Measurements from ENCODE around the gene LRIG1.

DNA sequence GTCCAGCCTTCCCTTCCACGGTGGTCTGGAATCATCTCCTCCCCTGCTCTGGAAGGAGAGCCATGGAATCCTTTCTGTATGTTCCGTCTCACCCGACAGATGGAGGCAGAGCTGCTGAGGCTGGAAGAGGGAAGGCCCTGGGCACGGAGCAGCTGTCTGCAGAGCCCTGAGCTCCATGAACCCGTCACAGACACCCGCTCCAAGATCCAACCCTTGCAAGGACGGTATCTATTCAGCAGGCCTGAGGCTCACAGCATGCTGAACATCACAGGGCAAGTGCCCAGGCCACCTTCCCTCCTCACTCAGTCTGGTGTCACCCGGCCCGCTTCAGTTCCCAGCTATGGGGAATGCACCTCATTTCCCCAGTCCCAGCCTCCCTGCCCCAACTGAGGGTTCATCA is 103.9 kb downstream of the LRIG1 start:
- TF ChIP-seq, protein P1, sequence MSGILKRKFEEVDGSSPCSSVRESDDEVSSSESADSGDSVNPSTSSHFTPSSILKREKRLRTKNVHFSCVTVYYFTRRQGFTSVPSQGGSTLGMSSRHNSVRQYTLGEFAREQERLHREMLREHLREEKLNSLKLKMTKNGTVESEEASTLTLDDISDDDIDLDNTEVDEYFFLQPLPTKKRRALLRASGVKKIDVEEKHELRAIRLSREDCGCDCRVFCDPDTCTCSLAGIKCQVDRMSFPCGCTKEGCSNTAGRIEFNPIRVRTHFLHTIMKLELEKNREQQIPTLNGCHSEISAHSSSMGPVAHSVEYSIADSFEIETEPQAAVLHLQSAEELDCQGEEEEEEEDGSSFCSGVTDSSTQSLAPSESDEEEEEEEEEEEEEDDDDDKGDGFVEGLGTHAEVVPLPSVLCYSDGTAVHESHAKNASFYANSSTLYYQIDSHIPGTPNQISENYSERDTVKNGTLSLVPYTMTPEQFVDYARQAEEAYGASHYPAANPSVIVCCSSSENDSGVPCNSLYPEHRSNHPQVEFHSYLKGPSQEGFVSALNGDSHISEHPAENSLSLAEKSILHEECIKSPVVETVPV (CRISPR knock-in tag; IDR thresholded peaks at IDR 0.05) = no peak
- TF ChIP-seq TOX (CRISPR knock-in tag; IDR thresholded peaks at IDR 0.05; ENCODE audit: borderline replicate concordance) = no peak
- TF ChIP-seq ZFP30 (CRISPR knock-in tag; IDR thresholded peaks at IDR 0.05) = no peak
- no peak for TF ChIP-seq SNAI2 (CRISPR knock-in tag; IDR thresholded peaks at IDR 0.05)
- TF ChIP-seq RARB (CRISPR knock-in tag; IDR thresholded peaks at IDR 0.05) = no peak
- no peak for TF ChIP-seq ARNTL (CRISPR knock-in tag; IDR thresholded peaks at IDR 0.05; ENCODE audit: borderline replicate concordance, low read depth)
- TF ChIP-seq PPARA (CRISPR knock-in tag; IDR thresholded peaks at IDR 0.05; ENCODE audit: borderline replicate concordance) = no peak
- no peak for TF ChIP-seq ZNF565 (CRISPR knock-in tag; conservative IDR thresholded peaks at IDR 0.05; ENCODE audit: low read depth)
